HG03025 (cell line): ENCODE data around the gene SPAG9.
A peak's percentile ranks its signal among the peaks of the same experiment; 100 is the strongest.

Source experiments
- ATAC-seq: cut with Tn5 transposase; IDR thresholded peaks from one replicate; pipeline ENCODE4 v1.9.1; 2021; ENCODE audit warnings: mild to moderate bottlenecking, moderate library complexity; ENCODE audit not compliant: unreplicated experiment, low FRiP score

Gene SPAG9

DNA sequence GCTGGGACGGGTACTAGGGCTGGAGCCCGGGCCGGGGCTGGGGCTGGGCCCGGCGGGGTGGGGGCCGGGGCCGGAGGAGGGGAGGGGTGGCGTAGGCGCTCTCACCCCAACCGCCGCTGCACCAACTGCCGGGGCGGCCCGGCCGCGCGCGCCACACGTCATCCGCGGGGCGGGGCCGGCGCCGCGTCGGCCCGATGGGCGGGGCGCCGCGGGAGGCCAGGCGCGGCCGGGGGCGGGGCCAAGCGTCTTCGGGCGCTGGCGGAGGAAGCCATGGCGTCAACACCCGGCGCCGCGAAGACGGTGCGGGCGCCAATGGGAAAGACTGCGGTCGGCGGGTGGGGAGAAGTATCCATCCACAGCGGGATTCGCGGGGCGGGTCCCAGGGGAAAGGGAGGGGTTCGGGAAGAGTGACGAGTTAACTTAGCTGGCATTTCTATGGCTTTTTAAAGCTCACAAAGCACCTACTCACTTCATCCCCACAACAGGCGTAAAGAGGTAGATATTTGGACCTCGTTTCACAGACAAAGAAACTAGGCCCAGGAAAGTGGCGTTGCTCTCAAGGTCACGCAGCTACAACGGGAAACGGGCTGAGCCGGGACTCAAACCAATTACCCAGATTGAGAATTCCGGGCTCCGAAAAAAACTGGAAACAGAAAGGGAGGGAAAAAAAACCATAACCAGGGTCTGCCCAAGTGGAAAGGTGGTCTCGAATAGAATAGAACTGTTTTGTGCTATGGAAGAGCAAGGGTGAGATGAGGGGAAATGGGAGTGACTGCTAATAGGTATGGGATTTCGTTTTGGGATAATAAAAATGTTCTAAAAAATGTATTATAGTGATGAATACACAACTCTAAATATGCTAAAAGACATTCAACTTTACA lies at the start of gene SPAG9:
SPAG9 (minus strand) TSS at position 130 of the 881 bp plus-strand sequence. CDS start 212 bp downstream, outside the sequence.
- peak; percentile 72 for ATAC-seq

DNA sequence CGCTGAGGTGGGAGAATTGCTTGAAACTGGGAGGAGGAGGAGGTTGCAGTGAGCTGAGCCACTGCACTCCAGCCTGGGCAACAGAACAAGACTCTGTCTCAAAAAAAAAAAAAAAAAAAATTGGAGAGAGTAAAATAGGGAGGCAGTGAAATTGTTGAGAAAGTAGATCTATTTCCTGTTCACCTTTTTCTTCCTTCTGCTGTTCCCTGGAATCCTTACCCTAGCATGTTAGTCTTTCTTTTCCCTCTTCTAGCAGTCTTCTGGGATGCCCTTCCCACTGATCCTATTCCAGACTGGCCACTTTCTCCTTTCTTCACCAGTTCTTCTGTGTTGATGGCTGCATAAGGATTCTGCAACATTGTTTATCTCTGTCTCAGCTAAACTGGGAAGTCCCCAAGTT lies 48.7 kb upstream of the SPAG9 start:
- ATAC-seq, result no peak

GRCh38 chr17:51166987-51167931 lies 46.6 kb upstream of the SPAG9 start:
- ATAC-seq, result peak; percentile 49

DNA sequence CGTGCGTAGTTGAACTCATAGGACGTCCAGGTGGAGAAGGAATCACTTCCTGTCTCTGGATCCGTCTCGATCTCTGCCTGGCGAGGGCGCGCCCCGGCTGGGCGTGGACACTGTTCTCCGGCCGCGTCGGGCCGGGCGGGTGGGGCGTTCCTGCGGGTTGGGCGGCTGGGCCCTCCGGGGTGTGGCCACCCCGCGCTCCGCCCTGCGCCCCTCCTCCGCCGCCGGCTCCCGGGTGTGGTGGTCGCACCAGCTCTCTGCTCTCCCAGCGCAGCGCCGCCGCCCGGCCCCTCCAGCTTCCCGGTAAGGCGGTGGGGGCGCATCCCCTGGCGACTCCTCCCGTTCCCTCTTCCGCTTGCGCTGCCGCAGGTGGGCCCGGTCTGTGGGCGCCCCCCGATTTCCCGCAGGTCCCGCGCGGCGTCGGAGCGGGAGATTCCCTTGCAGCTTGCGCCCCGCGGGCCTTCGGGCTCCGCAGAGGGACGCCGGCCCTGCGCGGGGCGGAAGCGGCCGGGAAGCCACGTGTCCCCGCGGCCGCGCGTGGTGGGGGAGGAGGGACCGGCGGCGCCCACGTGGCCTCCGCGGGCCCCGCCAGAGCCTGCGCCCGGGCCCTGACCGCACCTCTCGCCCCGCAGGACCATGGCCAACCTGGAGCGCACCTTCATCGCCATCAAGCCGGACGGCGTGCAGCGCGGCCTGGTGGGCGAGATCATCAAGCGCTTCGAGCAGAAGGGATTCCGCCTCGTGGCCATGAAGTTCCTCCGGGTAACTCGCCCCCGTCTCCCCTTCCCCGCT lies 45.7 kb upstream of the SPAG9 start, which contains the start of gene NME2:
NME2 (plus strand) TSS at position 214 of the 789 bp plus-strand sequence; CDS start at position 634, 420 bp downstream.
- peak; percentile 73 for ATAC-seq

DNA sequence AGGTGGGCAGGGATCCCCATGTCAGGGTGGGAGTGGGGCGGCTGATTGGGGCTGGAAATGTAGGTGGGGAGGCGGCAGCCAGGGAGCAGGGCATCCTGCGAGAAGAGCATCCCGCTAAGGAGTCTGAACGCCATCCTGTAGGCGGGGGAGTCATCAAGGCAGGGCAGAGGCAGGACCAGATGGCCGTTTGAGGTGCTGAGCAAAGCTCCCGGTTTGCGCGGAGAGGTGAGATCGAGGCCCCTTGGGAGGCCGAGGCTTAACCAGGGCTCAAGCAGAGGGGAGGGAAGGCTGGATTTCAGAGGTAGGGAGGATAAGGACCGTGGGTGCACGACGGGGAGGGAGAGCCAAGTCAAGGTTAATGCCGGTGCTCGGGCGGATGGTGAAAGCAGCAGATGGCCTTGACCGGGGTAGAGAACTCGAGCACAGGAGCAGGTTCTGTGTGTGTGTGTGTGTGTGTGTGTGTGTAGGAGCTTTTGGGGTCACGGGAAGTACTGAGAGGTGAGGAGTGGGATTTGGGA lies 45.1 kb upstream of the SPAG9 start:
- ATAC-seq, result peak; percentile 27

GRCh38 chr17:51164911-51165679 lies 44.4 kb upstream of the SPAG9 start:
- no peak for ATAC-seq

DNA sequence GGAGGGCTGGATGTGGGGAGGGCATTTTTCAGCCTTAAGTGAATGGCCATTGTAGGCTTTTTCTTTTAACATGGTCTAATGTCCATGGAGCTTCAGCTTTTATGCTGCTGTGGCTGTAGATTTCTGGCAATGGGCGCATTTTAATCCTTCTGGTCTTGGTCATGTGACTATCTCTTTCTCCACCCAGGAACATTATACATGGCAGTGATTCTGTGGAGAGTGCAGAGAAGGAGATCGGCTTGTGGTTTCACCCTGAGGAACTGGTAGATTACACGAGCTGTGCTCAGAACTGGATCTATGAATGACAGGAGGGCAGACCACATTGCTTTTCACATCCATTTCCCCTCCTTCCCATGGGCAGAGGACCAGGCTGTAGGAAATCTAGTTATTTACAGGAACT lies 40.9 kb upstream of the SPAG9 start:
- ATAC-seq, result no peak

- ATAC-seq, result no peak
Observed at GRCh38 chr17:51159604-51160003, 38.9 kb upstream of the SPAG9 start.

DNA sequence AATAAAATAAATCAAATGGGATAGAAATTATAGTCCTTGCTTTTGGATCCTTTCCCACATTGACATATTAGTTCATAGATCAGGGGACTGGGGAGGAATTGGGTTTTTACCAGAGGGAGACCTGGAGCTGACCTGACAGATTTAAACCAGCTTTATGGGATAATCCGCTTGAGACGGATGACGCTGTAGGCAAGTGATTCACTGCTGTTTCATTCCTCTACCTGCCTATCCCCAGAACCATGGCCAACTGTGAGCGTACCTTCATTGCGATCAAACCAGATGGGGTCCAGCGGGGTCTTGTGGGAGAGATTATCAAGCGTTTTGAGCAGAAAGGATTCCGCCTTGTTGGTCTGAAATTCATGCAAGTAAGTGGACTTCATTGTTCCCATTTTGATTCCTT lies 34.7 kb upstream of the SPAG9 start:
- ATAC-seq, result no peak

DNA sequence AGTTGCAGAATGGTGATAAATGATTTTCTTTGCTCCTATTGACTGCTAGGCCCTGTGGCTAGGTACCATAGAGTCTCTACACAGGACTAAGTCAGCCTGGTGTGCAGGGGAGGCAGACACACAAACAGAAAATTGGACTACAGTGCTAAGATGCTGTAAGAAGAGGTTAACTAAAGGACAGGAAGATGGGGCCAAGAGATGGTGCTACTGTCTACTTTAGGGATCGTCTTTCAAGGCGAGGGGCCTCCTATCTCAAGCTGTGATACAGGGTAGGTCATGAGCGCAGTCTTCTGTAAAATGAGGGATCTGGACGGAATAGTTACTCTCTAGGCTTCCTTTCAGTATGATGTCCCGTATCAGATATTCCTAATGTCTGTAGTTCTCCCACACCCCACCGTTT lies 33.5 kb upstream of the SPAG9 start:
- ATAC-seq, result no peak

DNA sequence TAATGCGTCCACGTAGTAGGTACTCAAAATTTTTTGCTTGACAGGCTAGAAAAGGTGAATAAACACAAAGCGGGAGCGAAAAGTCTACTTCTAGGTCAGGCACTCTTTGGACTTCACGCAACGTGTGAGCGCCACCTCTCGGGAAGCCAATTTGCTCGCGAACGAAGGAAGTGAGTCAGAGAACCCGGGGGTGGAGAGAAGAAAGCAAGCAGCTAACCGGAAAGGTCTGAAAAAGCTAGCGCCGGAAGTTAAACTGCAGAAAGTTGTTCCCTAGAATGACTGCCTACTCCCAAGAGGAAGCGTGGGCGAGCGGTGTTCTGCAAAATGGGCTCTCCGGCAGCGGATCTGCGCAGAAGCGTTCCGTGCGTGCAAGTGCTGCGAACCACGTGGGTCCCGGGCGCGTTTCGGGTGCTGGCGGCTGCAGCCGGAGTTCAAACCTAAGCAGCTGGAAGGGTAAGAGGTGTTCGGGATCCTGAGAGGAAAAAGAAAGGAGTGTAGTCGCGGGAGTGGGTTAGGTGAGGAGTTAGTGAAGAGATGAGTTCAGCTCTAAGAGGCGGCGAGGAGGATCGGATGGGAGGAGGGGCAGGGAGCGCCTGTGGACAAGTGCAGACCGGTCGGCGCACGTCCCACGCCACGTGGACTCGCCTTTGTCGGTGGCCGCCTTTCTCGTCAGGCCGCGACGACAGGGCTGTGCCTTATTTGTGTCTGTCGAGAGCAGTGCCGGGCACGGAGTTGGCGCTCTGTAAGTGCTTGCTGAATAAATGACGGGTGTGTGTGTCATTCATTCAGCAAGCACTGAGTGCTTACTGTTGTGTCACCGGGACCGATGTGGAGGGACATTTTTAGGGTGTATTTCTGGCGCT lies 32.8 kb upstream of the SPAG9 start, which contains the start of gene NME1:
NME1 (plus strand) TSS at position 350 of the 863 bp plus-strand sequence. CDS start 2,096 bp downstream, outside the sequence.
- peak; percentile 87 for ATAC-seq

- ATAC-seq, result no peak
Observed at GRCh38 chr17:51152766-51153209, 32.1 kb upstream of the SPAG9 start.

GRCh38 chr17:51150932-51151331 lies 30.3 kb upstream of the SPAG9 start:
- ATAC-seq, result no peak

GRCh38 chr17:51149163-51149562 lies 28.5 kb upstream of the SPAG9 start:
- no peak for ATAC-seq

DNA sequence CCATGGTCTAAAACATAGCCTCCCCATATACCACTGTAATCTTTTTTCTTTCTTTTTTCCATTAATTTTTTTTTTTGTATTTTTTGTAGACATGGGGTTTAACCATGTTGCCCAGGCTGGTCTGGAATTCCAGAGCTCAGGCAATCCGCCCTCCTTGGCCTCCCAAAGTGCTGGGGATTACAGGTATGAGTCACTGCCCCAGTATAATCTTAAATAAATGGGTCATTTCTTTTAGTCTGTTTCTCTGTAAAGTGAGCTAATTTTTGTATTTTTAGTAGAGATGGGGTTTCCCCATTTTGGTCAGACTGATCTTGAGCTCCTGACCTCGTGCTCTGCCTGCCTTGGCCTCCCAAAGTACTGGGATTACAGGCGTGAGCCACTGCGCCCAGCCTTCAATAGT lies 27.0 kb upstream of the SPAG9 start:
- no peak for ATAC-seq

DNA sequence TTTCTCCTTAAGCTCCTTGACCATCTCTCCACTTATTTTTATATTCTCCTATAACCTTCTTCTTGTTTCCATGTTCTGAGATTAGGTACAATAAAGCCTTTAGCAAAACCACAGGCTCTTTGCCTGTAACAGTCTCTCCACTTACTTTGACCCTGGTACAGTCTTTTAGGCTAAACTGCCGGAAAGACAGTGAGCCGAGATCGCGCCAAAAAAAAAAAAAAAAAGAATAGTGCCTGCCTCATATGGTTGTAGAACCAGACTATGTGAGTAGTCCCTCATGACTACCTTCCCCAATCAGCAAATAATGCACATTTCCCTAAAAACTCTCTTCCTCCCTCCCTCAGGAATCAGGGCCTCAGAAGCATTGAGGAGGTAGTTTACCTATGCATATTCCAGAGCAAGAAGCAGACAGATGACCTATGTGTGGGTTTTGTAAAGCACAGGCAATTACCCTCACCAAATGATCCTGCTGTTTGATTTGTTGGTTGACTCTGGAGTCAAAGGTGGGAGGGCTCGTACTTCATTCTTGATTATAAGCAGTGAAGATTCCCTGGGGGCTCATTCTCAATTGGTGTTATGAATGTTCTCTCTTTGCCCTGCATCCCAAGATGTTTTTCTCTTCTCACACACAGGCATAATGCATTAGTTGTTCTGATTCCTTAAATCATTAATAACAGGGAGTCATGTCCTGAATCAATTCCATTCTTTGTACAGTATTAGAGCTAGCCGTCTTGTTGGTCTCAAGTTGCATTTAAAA lies 23.8 kb upstream of the SPAG9 start:
- ATAC-seq, result no peak

DNA sequence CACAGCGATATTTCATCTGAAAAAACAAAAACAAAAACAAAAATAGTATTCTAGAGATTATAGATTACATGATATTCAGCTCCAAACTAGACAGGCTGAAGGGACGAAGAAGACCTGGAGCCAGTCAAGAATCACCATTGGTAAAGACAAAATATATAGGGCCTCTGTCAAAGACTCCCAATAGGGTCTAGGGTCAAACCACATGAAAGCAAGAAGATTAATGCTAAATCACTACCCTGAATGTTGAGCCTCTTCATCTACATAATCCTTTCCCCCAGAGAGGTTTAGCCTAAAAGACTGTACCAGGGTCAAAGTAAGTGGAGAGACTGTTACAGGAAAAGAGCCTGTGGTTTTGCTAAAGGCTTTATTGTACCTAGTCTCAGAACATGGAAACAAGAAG lies 21.9 kb upstream of the SPAG9 start:
- no peak for ATAC-seq
